Keratinocyte (primary cell): ENCODE results near the gene WDR49.

Source experiments
- EZH2 ChIP-seq: IDR thresholded peaks from one replicate; pipeline ENCODE4 v1.6.1; 2012; ENCODE audit warnings: inconsistent platforms, mild to moderate bottlenecking, low read length, moderate library complexity
- TF ChIP-seq, protein P1 (sequence below), 3 experiments: IDR thresholded peaks in 1 of 3; conservative IDR thresholded peaks in 1 of 3; optimal IDR thresholded peaks in 1 of 3; 2 replicates in 2 of 3; 3 replicates in 1 of 3; pipeline versions ENCODE3 to v1.5.1; 2011; ENCODE audit warnings: low read length in 3 of 3, mild to moderate bottlenecking in 3 of 3, moderate library complexity in 2 of 3, control low read depth in 1 of 3, inconsistent platforms in 1 of 3; ENCODE audit not compliant: insufficient read depth in 2 of 3; ENCODE audit errors: extremely low read depth in 1 of 3

DNA sequence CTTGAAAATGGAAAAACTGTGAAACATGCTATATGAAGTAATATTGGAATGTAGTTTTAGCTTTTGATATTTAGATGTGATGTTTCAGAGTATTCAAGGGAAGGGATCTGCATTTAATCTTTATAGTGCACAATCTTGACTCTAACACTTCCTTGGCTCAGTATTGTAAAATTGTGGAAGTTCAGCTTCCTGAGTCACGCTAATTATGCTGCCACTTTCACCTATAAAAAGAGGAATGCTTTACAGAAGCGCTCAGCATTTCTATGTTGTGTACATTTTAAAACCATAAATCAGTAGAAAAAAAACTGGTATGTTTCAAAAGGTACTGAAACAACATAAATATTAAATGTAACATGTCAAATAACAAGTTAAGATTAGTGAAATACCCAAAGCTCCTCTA, 212.5 kb downstream of the WDR49 start:
- TF ChIP-seq EZH2 = no peak
- TF ChIP-seq, protein P1, sequence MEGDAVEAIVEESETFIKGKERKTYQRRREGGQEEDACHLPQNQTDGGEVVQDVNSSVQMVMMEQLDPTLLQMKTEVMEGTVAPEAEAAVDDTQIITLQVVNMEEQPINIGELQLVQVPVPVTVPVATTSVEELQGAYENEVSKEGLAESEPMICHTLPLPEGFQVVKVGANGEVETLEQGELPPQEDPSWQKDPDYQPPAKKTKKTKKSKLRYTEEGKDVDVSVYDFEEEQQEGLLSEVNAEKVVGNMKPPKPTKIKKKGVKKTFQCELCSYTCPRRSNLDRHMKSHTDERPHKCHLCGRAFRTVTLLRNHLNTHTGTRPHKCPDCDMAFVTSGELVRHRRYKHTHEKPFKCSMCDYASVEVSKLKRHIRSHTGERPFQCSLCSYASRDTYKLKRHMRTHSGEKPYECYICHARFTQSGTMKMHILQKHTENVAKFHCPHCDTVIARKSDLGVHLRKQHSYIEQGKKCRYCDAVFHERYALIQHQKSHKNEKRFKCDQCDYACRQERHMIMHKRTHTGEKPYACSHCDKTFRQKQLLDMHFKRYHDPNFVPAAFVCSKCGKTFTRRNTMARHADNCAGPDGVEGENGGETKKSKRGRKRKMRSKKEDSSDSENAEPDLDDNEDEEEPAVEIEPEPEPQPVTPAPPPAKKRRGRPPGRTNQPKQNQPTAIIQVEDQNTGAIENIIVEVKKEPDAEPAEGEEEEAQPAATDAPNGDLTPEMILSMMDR (optimal IDR thresholded peaks at IDR 0.05 in 1 of 3, IDR thresholded peaks at IDR 0.05 in 1 of 3, conservative IDR thresholded peaks at IDR 0.05 in 1 of 3; ENCODE audit: extremely low read depth in 1 of 3, insufficient read depth in 2 of 3, low read length in 3 of 3) = no peak
